Right atrium auricular region (tissue), 2 donors: ENCODE results near the gene PRKCZ. TPM values are rescaled to one million over a fixed set of nuclear protein-coding genes. Genes with fewer than 3 reads are reported as not detected.

Experiments
- DNase-seq: peaks from one replicate; pipeline ENCODE4 v3.0.0-alpha.2; 2019; ENCODE audit warnings: low spot score
- H3K27ac ChIP-seq, 2 donors: fragments of 200-600 bp; sonication (generic); 1 replicate in 1 of 2; 2 replicates in 1 of 2; pipeline ENCODE4 v1.5.1; 2016 to 2019
- H3K27me3 ChIP-seq, 2 donors: fragments of 200-600 bp; sonication (generic); one replicate each; pipeline versions ENCODE4 v1.5.1 to v1.6.0; 2017 to 2019
- H3K36me3 ChIP-seq: fragments of 200-600 bp; sonication (generic); one replicate; pipeline ENCODE4 v1.5.1; 2016
- H3K4me1 ChIP-seq, 2 donors: fragments of 200-600 bp; sonication (generic); one replicate each; pipeline versions ENCODE4 v1.5.1 to v1.6.0; 2017 to 2019
- H3K4me3 ChIP-seq, 2 donors: fragments of 200-600 bp; sonication (generic); 1 replicate in 1 of 2; 2 replicates in 1 of 2; pipeline ENCODE4 v1.5.1; 2017 to 2019; ENCODE audit warnings: mild to moderate bottlenecking in 1 of 2, moderate library complexity in 1 of 2
- H3K9me3 ChIP-seq, 2 donors: fragments of 200-600 bp; sonication (generic); one replicate each; pipeline ENCODE4 v1.5.1; 2019
- CTCF ChIP-seq, 2 donors: fragments of 200-600 bp; sonication (generic); IDR thresholded peaks; one replicate each; pipeline ENCODE4 v1.5.1; 2019; ENCODE audit warnings: antibody characterized with exemption in 2 of 2
- total RNA-seq, 2 donors: library from RNA; depleted of rRNA; stranded (reverse); fragments of >200 nt; gene quantifications; one replicate each; pipeline ENCODE4 v1.1.0, GENCODE V29; 2016

The PRKCZ gene
- total RNA-seq, 2 donors from 2014 or later: 15.3 to 16.4 TPM

GRCh38 chr1:2027961-2028583 is 22.1 kb upstream of the PRKCZ start:
- Histone ChIP-seq H3K4me1 (peaks cover 0 to 7% of the 10 kb centered on the region in 2 donors), H3K36me3 (no peaks in the 10 kb centered on the region), H3K27me3 (no peaks in the 10 kb centered on the region), H3K27ac (no peak overlapping the region), H3K9me3 (no peaks in the 10 kb centered on the region), H3K4me3 (no peak overlapping the region)
- no peak for DNase-seq
- TF ChIP-seq CTCF (IDR thresholded peaks at IDR 0.05): no peak

DNA sequence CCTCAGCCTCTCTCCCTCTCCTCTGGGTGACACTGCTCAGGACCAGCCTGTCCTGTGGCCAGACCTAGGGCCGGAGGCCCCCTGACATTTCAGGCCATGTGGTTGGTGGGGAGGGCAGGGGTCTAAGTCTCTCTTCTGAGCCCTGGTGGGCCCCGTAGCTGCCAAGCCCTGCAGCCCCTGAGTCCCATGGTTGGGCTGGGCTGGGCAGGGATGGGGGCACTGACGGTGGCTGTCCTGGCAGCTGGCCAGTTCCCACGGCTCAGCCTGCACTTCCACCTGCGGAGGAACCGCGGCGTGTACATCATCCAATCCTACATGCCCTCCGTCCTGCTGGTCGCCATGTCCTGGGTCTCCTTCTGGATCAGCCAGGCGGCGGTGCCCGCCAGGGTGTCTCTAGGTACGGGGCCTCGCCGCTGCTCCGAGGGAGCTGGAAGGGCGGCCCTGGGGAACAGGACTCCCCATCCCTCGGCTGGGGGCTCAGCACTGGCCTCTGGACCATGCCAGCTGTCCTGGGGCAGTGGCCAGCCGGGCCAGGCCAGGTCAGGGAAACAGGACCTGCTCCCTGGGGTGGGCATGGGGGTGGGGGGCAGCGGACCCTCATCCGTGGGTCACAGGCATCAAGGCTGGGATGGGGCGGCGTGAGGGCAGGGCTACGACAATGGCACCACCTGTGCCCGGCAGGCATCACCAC is 21.2 kb upstream of the PRKCZ start:
- no peak for DNase-seq
- H3K4me3 ChIP-seq: no peak overlapping the region
- H3K27ac ChIP-seq: no peak overlapping the region
- no peaks in the 10 kb centered on the region for H3K36me3 ChIP-seq
- H3K27me3 ChIP-seq: no peaks in the 10 kb centered on the region
- TF ChIP-seq CTCF (IDR thresholded peaks at IDR 0.05): no peak
- H3K4me1 ChIP-seq: peaks cover 0 to 7% of the 10 kb centered on the region in 2 donors
- H3K9me3 ChIP-seq: no peaks in the 10 kb centered on the region

- no peak for TF ChIP-seq CTCF (IDR thresholded peaks at IDR 0.05)
- H3K4me1 ChIP-seq: peaks cover 0 to 7% of the 10 kb centered on the region in 2 donors
- H3K27ac ChIP-seq: no peak overlapping the region
- H3K9me3 ChIP-seq: no peaks in the 10 kb centered on the region
- H3K36me3 ChIP-seq: no peaks in the 10 kb centered on the region
- DNase-seq: no peak
- no peaks in the 10 kb centered on the region for H3K27me3 ChIP-seq
- H3K4me3 ChIP-seq: no peak overlapping the region
Observed at GRCh38 chr1:2029561-2029960, 20.6 kb upstream of the PRKCZ start.

GRCh38 chr1:2030076-2030871 is 19.9 kb upstream of the PRKCZ start:
- no peak for DNase-seq
- H3K27ac ChIP-seq: no peak overlapping the region
- H3K4me1 ChIP-seq: peaks cover 0 to 5% of the 10 kb centered on the region in 2 donors
- H3K9me3 ChIP-seq: no peaks in the 10 kb centered on the region
- no peak for TF ChIP-seq CTCF (IDR thresholded peaks at IDR 0.05)
- no peaks in the 10 kb centered on the region for H3K27me3 ChIP-seq
- no peak overlapping the region for H3K4me3 ChIP-seq
- H3K36me3 ChIP-seq: no peaks in the 10 kb centered on the region

DNA sequence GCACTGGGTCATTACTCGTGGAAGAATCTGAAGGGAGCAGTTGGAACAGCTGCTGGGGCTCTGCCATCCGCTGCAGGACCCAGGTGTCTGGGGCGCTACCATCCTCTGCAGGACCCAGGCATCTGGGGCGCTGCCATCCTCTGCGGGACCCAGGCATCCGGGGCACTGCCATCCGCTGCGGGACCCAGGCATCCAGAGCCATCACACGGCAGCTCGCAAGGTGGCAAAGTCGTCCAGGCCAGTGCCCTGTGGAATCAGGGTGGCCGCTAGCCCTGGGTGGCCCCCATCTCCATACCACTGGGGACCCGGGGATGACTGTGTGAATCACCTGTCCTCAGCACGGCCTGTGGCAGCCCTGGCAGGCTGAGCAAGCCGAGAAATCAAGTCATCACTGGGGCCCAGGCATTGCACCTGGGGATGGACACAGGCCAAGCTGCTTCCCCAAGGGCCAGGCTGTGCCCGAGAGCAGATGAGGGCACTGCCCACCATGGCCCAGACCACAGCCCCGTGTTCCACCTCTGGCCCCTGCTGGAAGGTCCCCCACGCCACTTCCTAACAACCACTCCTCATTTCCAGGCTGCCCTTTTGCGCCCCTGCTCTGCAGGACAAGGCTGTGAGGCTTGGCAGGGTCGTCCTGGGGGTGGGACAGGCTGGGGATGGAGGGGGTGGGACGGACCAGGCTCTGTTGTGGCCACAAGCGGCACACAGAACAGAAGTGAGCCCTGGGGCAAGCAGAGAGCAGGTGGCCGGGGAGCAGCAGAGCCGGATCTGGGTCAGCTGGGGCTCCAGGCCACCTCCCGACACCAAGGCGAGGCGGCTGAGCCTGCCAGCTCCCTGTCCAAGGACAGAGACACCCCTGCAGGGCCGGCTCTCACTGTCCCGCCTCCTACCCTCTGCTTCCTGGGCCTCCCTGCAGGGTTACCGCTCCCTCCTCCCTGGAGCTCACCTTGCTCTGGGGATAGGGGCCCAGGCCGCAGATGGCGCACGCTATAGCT is 18.4 kb upstream of the PRKCZ start:
- TF ChIP-seq CTCF (IDR thresholded peaks at IDR 0.05): no peak
- H3K4me1 ChIP-seq: no peaks in the 10 kb centered on the region
- no peaks in the 10 kb centered on the region for H3K9me3 ChIP-seq
- H3K27ac ChIP-seq: no peak overlapping the region
- H3K36me3 ChIP-seq: no peaks in the 10 kb centered on the region
- no peak for DNase-seq
- no peaks in the 10 kb centered on the region for H3K27me3 ChIP-seq
- H3K4me3 ChIP-seq: no peak overlapping the region
